ENCODE measurements around the gene BPTF.

BPTF gene, protein sequence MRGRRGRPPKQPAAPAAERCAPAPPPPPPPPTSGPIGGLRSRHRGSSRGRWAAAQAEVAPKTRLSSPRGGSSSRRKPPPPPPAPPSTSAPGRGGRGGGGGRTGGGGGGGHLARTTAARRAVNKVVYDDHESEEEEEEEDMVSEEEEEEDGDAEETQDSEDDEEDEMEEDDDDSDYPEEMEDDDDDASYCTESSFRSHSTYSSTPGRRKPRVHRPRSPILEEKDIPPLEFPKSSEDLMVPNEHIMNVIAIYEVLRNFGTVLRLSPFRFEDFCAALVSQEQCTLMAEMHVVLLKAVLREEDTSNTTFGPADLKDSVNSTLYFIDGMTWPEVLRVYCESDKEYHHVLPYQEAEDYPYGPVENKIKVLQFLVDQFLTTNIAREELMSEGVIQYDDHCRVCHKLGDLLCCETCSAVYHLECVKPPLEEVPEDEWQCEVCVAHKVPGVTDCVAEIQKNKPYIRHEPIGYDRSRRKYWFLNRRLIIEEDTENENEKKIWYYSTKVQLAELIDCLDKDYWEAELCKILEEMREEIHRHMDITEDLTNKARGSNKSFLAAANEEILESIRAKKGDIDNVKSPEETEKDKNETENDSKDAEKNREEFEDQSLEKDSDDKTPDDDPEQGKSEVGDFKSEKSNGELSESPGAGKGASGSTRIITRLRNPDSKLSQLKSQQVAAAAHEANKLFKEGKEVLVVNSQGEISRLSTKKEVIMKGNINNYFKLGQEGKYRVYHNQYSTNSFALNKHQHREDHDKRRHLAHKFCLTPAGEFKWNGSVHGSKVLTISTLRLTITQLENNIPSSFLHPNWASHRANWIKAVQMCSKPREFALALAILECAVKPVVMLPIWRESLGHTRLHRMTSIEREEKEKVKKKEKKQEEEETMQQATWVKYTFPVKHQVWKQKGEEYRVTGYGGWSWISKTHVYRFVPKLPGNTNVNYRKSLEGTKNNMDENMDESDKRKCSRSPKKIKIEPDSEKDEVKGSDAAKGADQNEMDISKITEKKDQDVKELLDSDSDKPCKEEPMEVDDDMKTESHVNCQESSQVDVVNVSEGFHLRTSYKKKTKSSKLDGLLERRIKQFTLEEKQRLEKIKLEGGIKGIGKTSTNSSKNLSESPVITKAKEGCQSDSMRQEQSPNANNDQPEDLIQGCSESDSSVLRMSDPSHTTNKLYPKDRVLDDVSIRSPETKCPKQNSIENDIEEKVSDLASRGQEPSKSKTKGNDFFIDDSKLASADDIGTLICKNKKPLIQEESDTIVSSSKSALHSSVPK (N-terminal part only)

DNA sequence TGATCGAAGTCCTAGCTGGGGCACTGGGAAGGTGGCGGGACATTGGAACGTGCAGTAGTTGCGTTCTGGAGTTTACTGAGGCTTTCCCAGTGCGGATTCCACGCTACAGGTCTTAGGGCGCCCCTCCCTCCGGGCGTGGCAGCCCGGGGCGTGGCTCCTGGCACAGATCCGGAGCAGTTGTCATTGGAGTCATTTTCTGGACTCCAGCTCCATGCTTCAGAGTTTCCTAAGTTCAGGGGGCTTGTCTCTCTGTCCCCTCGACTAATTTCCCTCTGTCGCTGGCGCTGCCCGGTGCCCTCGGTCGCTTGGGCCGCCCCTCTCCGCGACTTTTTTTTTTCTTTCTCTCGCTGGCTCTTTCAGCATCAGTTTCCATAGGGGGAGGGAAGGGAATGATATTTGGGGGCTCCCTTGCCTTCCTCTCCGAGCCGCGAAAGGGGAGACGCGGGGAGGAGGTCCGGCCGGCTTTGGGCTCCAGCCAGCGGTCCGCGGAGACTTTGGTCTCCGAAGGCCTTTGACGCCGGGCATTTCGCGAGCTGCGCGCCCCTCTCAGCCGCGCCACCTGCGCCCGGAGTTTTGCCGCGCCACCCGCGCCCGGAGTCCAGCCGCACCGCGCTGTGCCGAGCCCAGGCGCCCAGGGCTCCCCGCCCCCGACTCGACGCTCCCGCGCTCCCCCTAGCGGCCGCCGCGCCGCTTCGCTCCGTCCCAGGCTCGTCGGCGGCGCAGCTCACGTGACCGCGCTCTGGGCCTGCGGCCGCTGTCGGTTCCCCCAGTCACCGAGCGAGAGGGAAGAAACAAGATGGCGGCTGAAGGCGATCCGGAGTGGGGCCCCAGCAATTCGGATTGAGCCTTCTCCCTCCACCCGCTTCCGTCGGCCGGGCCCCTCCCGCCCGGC lies at the start of gene BPTF:
TSS of gene BPTF (plus strand) at position 769 of the 892 bp plus-strand sequence. CDS start 222 bp downstream, outside the sequence.
- Mint-ChIP-seq H3K4me3 (peak within 1 kb of the TSS; percentile 98), H3K4me1 (peaks cover 28% of the 10 kb centered on the region), H3K27me3 (ENCODE audit: low read depth, poor library complexity) (peaks cover 21% of the 10 kb centered on the region), H3K27ac (peak within 1 kb of the TSS; percentile 99), H3K9me3 (no peaks in the 10 kb centered on the region), H3K36me3 (ENCODE audit: low read depth) (no peaks in the 10 kb centered on the region)
- TF ChIP-seq, protein P1, sequence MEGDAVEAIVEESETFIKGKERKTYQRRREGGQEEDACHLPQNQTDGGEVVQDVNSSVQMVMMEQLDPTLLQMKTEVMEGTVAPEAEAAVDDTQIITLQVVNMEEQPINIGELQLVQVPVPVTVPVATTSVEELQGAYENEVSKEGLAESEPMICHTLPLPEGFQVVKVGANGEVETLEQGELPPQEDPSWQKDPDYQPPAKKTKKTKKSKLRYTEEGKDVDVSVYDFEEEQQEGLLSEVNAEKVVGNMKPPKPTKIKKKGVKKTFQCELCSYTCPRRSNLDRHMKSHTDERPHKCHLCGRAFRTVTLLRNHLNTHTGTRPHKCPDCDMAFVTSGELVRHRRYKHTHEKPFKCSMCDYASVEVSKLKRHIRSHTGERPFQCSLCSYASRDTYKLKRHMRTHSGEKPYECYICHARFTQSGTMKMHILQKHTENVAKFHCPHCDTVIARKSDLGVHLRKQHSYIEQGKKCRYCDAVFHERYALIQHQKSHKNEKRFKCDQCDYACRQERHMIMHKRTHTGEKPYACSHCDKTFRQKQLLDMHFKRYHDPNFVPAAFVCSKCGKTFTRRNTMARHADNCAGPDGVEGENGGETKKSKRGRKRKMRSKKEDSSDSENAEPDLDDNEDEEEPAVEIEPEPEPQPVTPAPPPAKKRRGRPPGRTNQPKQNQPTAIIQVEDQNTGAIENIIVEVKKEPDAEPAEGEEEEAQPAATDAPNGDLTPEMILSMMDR (IDR thresholded peaks at IDR 0.05), result peak; percentile 73
- peak; percentile 93 for DNase-seq

DNA sequence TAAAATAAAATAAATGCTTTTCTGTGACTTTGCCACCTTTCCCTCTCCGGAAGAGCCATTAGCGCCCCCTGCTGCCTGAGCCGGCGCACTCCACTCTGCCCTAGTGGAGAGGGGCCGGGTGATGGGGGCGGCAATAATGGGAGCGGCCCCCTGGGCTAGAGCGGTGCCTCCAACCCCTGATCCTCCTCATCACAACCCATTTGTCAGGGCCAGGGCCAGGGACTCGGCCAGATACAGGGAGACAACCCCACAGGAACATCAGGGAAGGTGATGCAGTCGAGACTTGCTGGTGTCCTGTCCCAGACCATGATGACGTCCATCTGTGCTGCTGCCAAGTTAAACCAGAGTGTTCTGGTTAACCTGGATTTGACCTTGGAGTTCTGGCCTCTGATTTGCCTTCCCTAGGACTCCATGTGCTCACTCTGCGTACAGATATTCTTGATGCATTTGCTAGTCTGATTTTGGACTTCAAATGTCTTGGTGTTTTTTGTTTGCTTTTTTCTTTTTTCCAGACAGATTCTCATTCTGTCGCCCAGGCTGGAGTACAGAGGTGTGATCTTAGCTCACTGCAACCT lies 46.1 kb upstream of the BPTF start:
- Mint-ChIP-seq H3K36me3 (ENCODE audit: low read depth) (no peaks in the 10 kb centered on the region), H3K27me3 (ENCODE audit: low read depth, poor library complexity) (peaks cover 4% of the 10 kb centered on the region), H3K4me3 (no peak overlapping the region), H3K9me3 (no peaks in the 10 kb centered on the region), H3K27ac (no peak overlapping the region), H3K4me1 (peaks cover 4% of the 10 kb centered on the region)
- TF ChIP-seq, protein P1 (IDR thresholded peaks at IDR 0.05), result peak; percentile 59
- peak; percentile 45 for DNase-seq

DNA sequence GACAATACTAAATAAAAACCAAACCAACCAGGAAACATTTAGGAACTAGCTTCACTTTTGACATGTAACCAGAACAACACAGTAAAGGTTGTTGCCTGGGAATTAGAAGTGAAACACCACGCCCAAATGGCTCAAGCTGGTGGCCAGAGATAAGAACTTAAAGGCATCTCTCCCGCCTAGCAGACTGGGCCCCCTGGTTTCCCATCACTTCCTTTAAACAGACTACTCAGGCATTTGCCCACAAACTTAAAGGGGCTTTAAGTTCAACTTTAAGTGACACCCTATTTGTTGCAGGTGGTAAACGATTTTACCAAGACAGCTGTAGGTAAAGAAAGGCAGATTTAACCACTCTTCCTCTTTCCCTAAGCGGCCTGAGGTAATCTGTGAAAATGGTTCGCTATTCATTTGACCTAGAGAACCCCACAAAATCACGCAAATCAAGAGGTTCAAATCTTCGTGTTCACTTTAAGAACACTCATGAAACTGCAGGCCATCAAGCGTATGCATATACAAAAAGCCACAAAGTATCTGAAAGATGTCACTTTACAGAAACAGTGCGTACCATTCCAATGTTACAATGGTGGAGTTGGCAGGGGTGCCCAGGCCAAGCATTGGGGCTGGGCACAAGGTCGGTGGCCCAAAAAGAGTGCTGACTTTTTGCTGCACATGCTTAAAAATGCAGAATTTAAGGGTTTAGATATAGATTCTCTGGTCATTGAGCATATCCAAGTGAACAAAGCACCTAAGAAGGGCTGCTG lies 40.8 kb upstream of the BPTF start:
- no peak for DNase-seq
- Mint-ChIP-seq H3K27me3 (ENCODE audit: low read depth, poor library complexity) (peaks cover 13% of the 10 kb centered on the region), H3K36me3 (ENCODE audit: low read depth) (no peaks in the 10 kb centered on the region), H3K9me3 (no peaks in the 10 kb centered on the region), H3K4me1 (no peaks in the 10 kb centered on the region), H3K27ac (no peak overlapping the region), H3K4me3 (no peak overlapping the region)
- TF ChIP-seq, protein P1 (IDR thresholded peaks at IDR 0.05), result no peak

DNA sequence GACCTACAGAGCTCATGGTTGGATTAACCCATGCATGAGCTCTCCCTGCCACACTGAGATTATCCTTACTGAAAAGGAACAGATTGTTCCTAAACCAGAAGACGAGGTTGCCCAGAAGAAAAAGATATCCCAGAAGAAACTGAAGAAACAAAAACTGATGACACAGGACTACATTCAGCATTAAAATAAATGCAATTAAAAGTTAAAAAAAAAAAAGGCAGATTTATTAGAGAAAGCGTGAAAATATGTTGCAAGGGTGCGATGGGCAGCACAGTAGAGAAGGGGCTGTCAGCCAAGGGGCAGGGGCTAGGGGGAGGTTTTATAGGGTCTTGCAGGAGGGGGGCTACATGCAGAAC lies 40.2 kb upstream of the BPTF start:
- H3K9me3 Mint-ChIP-seq, result no peaks in the 10 kb centered on the region
- H3K27me3 Mint-ChIP-seq (ENCODE audit: low read depth, poor library complexity), result peaks cover 11% of the 10 kb centered on the region
- TF ChIP-seq, protein P1 (IDR thresholded peaks at IDR 0.05), result no peak
- no peak for DNase-seq
- H3K4me1 Mint-ChIP-seq, result no peaks in the 10 kb centered on the region
- no peaks in the 10 kb centered on the region for H3K36me3 Mint-ChIP-seq (ENCODE audit: low read depth)
- no peak overlapping the region for H3K4me3 Mint-ChIP-seq
- H3K27ac Mint-ChIP-seq, result peak overlapping the region; percentile 3

Measured in nephron progenitor cell (in vitro differentiated cells).